Fibroblast of lung (primary cell): ENCODE results near the gene TWIST2. TPM values are rescaled to one million over a fixed set of nuclear protein-coding genes. Genes with fewer than 3 reads are reported as not detected.
A peak's percentile ranks its signal among the peaks of the same experiment; 100 is the strongest.

Experiments used
- DNase-seq, 2 donors: peaks; one replicate each; pipeline versions ENCODE4 v3.0.0 to v3.0.0-alpha.2; 2010; ENCODE audit warnings: low read depth in 2 of 2
- H2AFZ ChIP-seq: 2 replicates; pipeline ENCODE4 v1.5.1; 2012; ENCODE audit warnings: low read length, control low read depth, inconsistent platforms
- H3K27ac ChIP-seq: 2 replicates; pipeline ENCODE4 v1.5.1; 2011; ENCODE audit warnings: low read length, control low read depth; ENCODE audit not compliant: insufficient read depth
- H3K27me3 ChIP-seq: 2 replicates; pipeline ENCODE4 v1.5.1; 2011; ENCODE audit warnings: mild to moderate bottlenecking, low read length; ENCODE audit not compliant: control insufficient read depth, insufficient read depth
- H3K36me3 ChIP-seq: 2 replicates; pipeline ENCODE4 v1.5.1; 2011; ENCODE audit warnings: low read length; ENCODE audit not compliant: control insufficient read depth, insufficient read depth
- H3K4me1 ChIP-seq: 2 replicates; pipeline ENCODE4 v1.5.1; 2011; ENCODE audit warnings: low read length; ENCODE audit not compliant: control insufficient read depth, insufficient read depth; ENCODE audit errors: extremely low read depth
- H3K4me2 ChIP-seq: 2 replicates; pipeline ENCODE4 v1.5.1; 2011; ENCODE audit warnings: low read length, control low read depth; ENCODE audit not compliant: insufficient read depth; ENCODE audit errors: extremely low read depth
- H3K4me3 ChIP-seq, 4 experiments: fragments of 200-600 bp in 1 of 4; sonication (generic) in 1 of 4; replicated peaks in 1 of 4; 2 replicates each; pipeline ENCODE4 v1.5.1; 2011 to 2016; ENCODE audit warnings: low read length in 4 of 4, low read depth in 3 of 4, mild to moderate bottlenecking in 3 of 4, control low read depth in 2 of 4, inconsistent platforms in 1 of 4, mixed read lengths in 1 of 4; ENCODE audit not compliant: insufficient read depth in 1 of 4; ENCODE audit errors: control extremely low read depth in 1 of 4
- H3K79me2 ChIP-seq: 2 replicates; pipeline ENCODE4 v1.5.1; 2012; ENCODE audit warnings: mild to moderate bottlenecking, low read length, inconsistent platforms; ENCODE audit not compliant: control insufficient read depth, insufficient read depth
- H3K9ac ChIP-seq: 2 replicates; pipeline ENCODE4 v1.5.1; 2011; ENCODE audit warnings: mild to moderate bottlenecking, low read length, control low read depth; ENCODE audit not compliant: insufficient read depth
- H3K9me3 ChIP-seq: 2 replicates; pipeline ENCODE4 v1.5.1; 2012; ENCODE audit warnings: low read depth, low read length; ENCODE audit not compliant: control insufficient read depth, insufficient read depth
- H4K20me1 ChIP-seq: 2 replicates; pipeline ENCODE4 v1.5.1; 2011; ENCODE audit warnings: low read length; ENCODE audit not compliant: control insufficient read depth, insufficient read depth; ENCODE audit errors: extremely low read depth
- EZH2 ChIP-seq: IDR thresholded peaks from 2 replicates; pipeline ENCODE4 v1.5.1; 2012; ENCODE audit warnings: low read length, control low read depth, mild to moderate bottlenecking; ENCODE audit errors: missing control alignments
- polyA plus RNA-seq, 2 donors: library from polyadenylated mRNA; depleted of rRNA in 1 of 2; stranded (reverse) in 1 of 2; unstranded in 1 of 2; fragments of >200 nt; gene quantifications; 2 replicates each; pipeline ENCODE4 v1.2.1, GENCODE V29; 2011 to 2012; ENCODE audit warnings: missing spikeins in 1 of 2
- total RNA-seq: library from RNA; depleted of rRNA; stranded (reverse); fragments of >200 nt; gene quantifications from 2 replicates; pipeline ENCODE4 v1.2.1, GENCODE V29; 2014
- TF ChIP-seq, protein P1 (sequence below), 2 donors: IDR thresholded peaks in 1 of 2; conservative IDR thresholded peaks in 1 of 2; 1 replicate in 1 of 2; 2 replicates in 1 of 2; pipeline ENCODE4 v1.5.1; 2011 to 2012; ENCODE audit warnings: low read length in 2 of 2, control low read depth in 1 of 2, inconsistent platforms in 1 of 2, low read depth in 1 of 2, mild to moderate bottlenecking in 1 of 2

Gene TWIST2
- total and polyA plus RNA-seq, 2 donors (not counting 1 experiment from before 2014, with no cell fraction given), result 85.2 to 118 TPM

DNA sequence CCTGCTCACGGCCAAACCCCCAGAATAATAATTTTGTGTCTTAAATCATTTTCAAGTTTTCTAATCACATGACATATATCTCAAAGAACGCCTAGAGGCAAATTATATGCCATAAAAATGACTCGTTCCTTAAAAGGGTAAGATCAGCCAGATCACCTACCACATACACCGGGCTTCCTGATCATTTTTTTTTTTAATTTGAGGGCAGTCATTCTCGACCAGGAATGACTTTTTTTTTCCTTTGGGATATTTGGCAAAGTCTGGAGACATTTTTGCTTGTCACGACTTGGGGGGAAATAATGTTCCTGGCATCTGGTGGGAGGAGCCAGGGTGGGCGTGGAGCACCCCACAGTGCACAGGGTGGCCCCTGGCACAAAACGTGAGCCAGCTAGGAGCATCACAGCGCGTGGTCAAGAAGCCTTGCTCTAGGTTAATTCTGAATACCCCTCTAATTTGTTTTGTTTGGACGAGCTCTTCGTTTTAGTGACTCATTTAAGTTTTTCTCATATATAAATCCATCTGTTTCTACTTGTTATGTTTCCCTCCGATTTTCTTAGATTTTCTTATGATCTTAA, 94.9 kb downstream of the TWIST2 start:
- TF ChIP-seq, protein P1, sequence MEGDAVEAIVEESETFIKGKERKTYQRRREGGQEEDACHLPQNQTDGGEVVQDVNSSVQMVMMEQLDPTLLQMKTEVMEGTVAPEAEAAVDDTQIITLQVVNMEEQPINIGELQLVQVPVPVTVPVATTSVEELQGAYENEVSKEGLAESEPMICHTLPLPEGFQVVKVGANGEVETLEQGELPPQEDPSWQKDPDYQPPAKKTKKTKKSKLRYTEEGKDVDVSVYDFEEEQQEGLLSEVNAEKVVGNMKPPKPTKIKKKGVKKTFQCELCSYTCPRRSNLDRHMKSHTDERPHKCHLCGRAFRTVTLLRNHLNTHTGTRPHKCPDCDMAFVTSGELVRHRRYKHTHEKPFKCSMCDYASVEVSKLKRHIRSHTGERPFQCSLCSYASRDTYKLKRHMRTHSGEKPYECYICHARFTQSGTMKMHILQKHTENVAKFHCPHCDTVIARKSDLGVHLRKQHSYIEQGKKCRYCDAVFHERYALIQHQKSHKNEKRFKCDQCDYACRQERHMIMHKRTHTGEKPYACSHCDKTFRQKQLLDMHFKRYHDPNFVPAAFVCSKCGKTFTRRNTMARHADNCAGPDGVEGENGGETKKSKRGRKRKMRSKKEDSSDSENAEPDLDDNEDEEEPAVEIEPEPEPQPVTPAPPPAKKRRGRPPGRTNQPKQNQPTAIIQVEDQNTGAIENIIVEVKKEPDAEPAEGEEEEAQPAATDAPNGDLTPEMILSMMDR (conservative IDR thresholded peaks at IDR 0.05 in 1 of 2, IDR thresholded peaks at IDR 0.05 in 1 of 2; ENCODE audit: low read depth in 1 of 2, low read length in 2 of 2), result no peak
- TF ChIP-seq EZH2, result no peak
- Histone ChIP-seq H2AFZ (no peak overlapping the region), H3K4me3 (no peak overlapping the region), H3K4me1 (peaks cover 14% of the 10 kb centered on the region), H3K79me2 (no peaks in the 10 kb centered on the region), H4K20me1 (no peaks in the 10 kb centered on the region), H3K27ac (no peak overlapping the region), H3K9ac (no peak overlapping the region), H3K9me3 (no peaks in the 10 kb centered on the region), H3K4me2 (no peak overlapping the region), H3K36me3 (no peaks in the 10 kb centered on the region), H3K27me3 (no peaks in the 10 kb centered on the region)
- DNase-seq, result peak; percentile 64 to 73

DNA sequence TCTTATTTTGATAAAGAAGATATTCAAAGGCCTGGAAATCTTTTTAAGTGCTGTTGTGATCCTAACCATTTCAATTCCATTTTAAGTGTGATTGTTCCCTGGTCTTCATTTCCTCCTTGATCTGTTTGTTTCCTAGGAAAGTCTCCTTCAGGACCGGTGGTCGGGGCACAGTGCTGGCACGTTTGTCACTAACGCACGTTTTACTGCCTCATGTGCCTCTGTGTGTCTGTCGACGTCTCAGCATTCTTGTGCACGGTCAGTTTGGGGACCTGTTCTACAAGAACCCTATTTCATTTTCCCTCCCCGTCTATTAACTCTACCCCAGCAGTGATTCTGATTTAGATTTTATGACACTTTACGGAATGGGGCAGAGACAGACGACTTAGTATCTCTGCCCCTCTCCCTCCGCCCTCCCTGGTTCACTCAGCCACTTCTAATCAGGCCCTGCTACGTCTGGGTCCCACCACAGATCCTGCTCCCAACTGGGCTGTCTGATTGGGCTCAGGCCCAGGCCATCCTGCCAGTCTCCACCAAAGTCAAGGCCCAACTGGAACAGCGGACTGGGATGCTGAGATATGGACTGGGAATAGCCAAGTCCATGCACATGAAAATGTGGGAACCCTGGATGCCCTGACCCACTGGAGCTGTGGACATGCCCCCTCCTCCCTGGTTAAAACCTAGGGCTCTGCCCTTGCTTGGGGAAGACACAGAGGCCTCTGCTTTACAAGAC, 95.6 kb downstream of the TWIST2 start:
- H3K9ac ChIP-seq, result no peak overlapping the region
- H3K4me3 ChIP-seq, result no peak overlapping the region
- no peak overlapping the region for H3K4me2 ChIP-seq
- peaks cover 15% of the 10 kb centered on the region for H3K4me1 ChIP-seq
- no peak overlapping the region for H2AFZ ChIP-seq
- DNase-seq, result no peak
- H3K27ac ChIP-seq, result no peak overlapping the region
- H4K20me1 ChIP-seq, result no peaks in the 10 kb centered on the region
- H3K36me3 ChIP-seq, result no peaks in the 10 kb centered on the region
- H3K79me2 ChIP-seq, result no peaks in the 10 kb centered on the region
- no peaks in the 10 kb centered on the region for H3K9me3 ChIP-seq
- no peak for TF ChIP-seq EZH2
- TF ChIP-seq, protein P1 (conservative IDR thresholded peaks at IDR 0.05 in 1 of 2, IDR thresholded peaks at IDR 0.05 in 1 of 2; ENCODE audit: low read depth in 1 of 2, low read length in 2 of 2), result no peak
- no peaks in the 10 kb centered on the region for H3K27me3 ChIP-seq

DNA sequence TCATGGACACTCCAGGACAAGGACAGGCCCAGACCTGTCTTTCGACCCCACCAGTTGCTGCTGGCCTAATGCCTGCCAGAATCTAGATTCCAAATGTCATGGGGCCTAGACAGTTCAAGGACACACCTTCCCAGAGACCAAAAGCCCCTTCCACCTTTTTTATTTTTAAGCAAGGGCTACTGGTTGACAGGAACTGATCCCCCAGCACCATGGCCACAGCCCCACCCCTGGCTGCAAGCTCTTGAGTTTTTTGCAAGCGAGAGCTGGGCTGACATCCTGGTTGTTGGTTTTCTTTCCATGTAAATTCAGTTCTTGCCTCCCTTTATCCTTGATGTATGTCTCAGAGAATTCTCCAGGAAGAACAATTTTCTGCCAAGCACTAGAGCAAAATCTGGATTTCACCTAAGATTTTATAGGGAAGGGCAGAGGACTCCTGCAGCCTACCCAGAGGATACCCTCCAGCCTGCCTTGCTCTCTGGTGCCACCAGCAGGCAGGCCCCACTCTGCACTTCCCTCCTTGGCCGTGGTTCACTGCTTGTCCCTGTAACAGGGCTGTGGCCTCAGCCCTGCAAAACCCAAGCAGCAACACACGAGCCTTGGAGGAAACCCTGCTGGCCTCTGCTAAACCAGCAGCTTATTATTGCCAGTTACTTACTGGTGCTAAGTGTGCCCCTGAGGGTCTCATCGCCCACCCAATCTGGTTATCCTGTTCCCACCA, 97.7 kb downstream of the TWIST2 start:
- no peak overlapping the region for H3K4me2 ChIP-seq
- H3K9ac ChIP-seq, result no peak overlapping the region
- H3K4me1 ChIP-seq, result peaks cover 10% of the 10 kb centered on the region
- no peaks in the 10 kb centered on the region for H3K79me2 ChIP-seq
- no peaks in the 10 kb centered on the region for H3K27me3 ChIP-seq
- DNase-seq, result peak; percentile 45 to 59
- no peak overlapping the region for H2AFZ ChIP-seq
- TF ChIP-seq EZH2, result no peak
- TF ChIP-seq, protein P1 (conservative IDR thresholded peaks at IDR 0.05 in 1 of 2, IDR thresholded peaks at IDR 0.05 in 1 of 2; ENCODE audit: low read depth in 1 of 2, low read length in 2 of 2), result peak; percentile 69 to 80
- H3K27ac ChIP-seq, result no peak overlapping the region
- H3K9me3 ChIP-seq, result no peaks in the 10 kb centered on the region
- no peak overlapping the region for H3K4me3 ChIP-seq
- H4K20me1 ChIP-seq, result no peaks in the 10 kb centered on the region
- H3K36me3 ChIP-seq, result no peaks in the 10 kb centered on the region
